HFFc6 (cell line): Measurements from ENCODE around the gene AZU1. TPM values are rescaled to one million over a fixed set of nuclear protein-coding genes. Genes with fewer than 3 reads are reported as not detected.

Experiments
- DNase-seq: peaks from one replicate; pipeline ENCODE4 v3.0.0-alpha.2; 2018
- H3K27ac Mint-ChIP-seq: 2 replicates; pipeline ENCODE4 v1.8.0; 2020; ENCODE audit warnings: mild to moderate bottlenecking, mixed read lengths
- H3K27me3 Mint-ChIP-seq: 2 replicates; pipeline ENCODE4 v1.8.0; 2021; ENCODE audit warnings: mild to moderate bottlenecking, moderate library complexity, mixed read lengths; ENCODE audit not compliant: insufficient read depth
- H3K36me3 Mint-ChIP-seq: 2 replicates; pipeline ENCODE4 v1.8.0; 2021; ENCODE audit warnings: low read depth, mixed read lengths
- H3K4me1 Mint-ChIP-seq: 2 replicates; pipeline ENCODE4 v1.8.0; 2020; ENCODE audit warnings: low read depth, mixed read lengths
- H3K4me3 Mint-ChIP-seq: 2 replicates; pipeline ENCODE4 v1.8.0; 2020; ENCODE audit warnings: mild to moderate bottlenecking, moderate library complexity, mixed read lengths
- H3K9me3 Mint-ChIP-seq: 2 replicates; pipeline ENCODE4 v1.8.0; 2020; ENCODE audit warnings: mild to moderate bottlenecking, mixed read lengths
- total RNA-seq, 6 experiments: library from RNA; stranded (reverse); fragmentation: NEBNext Ultra II Directional; extraction: Animal tissue kit (Norgen Biotek cat#: 25700); gene quantifications; 2 replicates in 1 of 6; 3 replicates in 5 of 6; pipeline ENCODE4 v1.2.3, GENCODE V29; 2021
- TF ChIP-seq, protein P1 (sequence below): fragments of 200-600 bp; sonication (generic); IDR thresholded peaks from 2 replicates; pipeline ENCODE4 v1.5.0; 2021; ENCODE audit warnings: antibody characterized with exemption, mild to moderate bottlenecking

The AZU1 gene
- total RNA-seq, 6 experiments from 2014 or later: not detected

DNA sequence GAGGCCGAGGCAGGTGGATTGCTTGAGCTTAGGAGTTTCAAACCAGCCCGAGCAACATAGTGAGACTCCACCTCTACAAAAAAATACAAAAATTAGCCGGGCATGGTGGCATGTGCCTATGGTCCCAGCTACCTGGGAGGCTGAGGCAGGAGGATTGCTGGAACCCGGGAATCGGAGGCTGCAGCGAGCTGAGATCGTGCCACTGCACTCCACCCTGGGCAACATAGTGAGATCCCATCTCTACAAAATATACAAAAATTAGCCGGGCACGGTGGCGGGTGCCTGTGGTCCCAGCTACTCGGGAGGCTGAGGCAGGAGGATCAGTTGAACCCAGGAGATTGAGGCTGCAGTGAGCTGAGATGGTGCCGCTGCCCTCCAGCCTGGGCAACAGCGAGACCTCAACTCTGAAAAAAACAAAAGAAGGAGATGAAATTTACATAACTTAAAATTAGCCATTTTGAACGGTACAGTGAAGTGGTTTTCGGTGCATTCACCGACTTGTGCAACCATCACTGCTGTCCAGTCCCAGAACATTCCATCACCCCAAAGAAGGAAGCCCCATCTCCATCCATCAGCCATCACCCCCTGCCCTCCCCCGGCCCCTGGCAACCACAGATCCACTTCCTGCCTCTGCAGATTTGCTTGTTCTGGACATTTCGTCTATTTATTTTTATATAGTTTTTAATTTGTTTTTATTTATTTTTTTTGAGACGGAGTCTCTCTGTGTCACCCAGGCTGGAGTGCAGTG is 1.6 kb upstream of the AZU1 start:
- H3K4me1 Mint-ChIP-seq: peaks cover 6% of the 10 kb centered on the region
- TF ChIP-seq, protein P1, sequence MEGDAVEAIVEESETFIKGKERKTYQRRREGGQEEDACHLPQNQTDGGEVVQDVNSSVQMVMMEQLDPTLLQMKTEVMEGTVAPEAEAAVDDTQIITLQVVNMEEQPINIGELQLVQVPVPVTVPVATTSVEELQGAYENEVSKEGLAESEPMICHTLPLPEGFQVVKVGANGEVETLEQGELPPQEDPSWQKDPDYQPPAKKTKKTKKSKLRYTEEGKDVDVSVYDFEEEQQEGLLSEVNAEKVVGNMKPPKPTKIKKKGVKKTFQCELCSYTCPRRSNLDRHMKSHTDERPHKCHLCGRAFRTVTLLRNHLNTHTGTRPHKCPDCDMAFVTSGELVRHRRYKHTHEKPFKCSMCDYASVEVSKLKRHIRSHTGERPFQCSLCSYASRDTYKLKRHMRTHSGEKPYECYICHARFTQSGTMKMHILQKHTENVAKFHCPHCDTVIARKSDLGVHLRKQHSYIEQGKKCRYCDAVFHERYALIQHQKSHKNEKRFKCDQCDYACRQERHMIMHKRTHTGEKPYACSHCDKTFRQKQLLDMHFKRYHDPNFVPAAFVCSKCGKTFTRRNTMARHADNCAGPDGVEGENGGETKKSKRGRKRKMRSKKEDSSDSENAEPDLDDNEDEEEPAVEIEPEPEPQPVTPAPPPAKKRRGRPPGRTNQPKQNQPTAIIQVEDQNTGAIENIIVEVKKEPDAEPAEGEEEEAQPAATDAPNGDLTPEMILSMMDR: no peak
- no peak overlapping the region for H3K27ac Mint-ChIP-seq
- DNase-seq: no peak
- peaks cover 2% of the 10 kb centered on the region for H3K27me3 Mint-ChIP-seq
- H3K9me3 Mint-ChIP-seq: no peaks in the 10 kb centered on the region
- H3K36me3 Mint-ChIP-seq: no peaks in the 10 kb centered on the region
- H3K4me3 Mint-ChIP-seq: no peak overlapping the region

DNA sequence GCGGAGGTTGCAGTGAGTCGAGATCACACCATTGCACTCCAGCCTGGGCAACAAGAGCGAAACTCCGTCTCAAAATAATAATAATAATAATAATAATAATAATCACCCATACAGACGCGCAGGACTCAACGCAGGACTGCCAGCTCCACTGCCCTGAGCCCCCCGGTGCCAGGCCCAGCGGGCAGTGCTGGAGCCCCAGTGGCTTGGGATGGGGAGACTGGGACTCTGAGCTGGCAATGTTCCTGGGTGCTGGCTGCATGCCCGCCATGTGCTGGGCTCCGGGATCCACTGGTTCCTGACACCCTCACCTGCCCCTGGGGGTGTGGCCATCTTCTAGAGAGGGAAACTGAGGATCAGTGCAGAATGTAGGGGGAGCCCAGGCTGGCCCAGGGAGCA is 325 bp upstream of the AZU1 start:
- Mint-ChIP-seq H3K27ac (no peak overlapping the region), H3K4me1 (peaks cover 6% of the 10 kb centered on the region), H3K9me3 (no peaks in the 10 kb centered on the region), H3K36me3 (no peaks in the 10 kb centered on the region), H3K27me3 (peaks cover 2% of the 10 kb centered on the region), H3K4me3 (no peak overlapping the region)
- no peak for DNase-seq
- TF ChIP-seq, protein P1: no peak

DNA sequence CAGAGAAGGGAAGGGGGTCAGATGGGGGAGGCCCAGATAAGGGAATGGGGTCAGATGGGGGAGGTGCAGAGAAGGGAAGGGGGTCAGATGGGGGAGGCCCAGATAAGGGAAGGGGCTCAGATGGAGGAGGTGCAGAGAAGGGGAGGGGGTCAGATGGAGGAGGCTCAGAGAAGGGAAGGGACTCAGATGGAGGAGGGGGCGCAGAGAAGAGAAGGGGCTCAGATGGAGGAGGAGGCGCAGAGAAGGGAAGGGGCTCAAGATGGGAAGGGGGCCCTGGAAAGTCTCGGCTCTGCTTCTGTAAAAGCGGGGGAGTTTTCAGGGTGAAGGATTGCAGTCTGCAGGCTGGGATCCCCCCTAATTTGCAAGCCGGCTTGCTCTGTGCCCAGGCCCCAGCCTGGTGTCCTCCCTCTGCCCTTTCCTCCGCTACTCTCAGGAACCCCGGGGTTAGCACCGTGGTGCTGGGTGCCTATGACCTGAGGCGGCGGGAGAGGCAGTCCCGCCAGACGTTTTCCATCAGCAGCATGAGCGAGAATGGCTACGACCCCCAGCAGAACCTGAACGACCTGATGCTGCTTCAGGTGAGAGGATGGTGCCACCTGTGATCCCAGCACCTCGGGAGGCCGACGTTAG is 1.6 kb downstream of the AZU1 start:
- Mint-ChIP-seq H3K9me3 (no peaks in the 10 kb centered on the region), H3K36me3 (no peaks in the 10 kb centered on the region), H3K27me3 (peaks cover 2% of the 10 kb centered on the region), H3K27ac (no peak overlapping the region), H3K4me1 (peaks cover 2% of the 10 kb centered on the region; the same call in 1 of the 2 replicates), H3K4me3 (no peak overlapping the region)
- DNase-seq: no peak
- TF ChIP-seq, protein P1: no peak

DNA sequence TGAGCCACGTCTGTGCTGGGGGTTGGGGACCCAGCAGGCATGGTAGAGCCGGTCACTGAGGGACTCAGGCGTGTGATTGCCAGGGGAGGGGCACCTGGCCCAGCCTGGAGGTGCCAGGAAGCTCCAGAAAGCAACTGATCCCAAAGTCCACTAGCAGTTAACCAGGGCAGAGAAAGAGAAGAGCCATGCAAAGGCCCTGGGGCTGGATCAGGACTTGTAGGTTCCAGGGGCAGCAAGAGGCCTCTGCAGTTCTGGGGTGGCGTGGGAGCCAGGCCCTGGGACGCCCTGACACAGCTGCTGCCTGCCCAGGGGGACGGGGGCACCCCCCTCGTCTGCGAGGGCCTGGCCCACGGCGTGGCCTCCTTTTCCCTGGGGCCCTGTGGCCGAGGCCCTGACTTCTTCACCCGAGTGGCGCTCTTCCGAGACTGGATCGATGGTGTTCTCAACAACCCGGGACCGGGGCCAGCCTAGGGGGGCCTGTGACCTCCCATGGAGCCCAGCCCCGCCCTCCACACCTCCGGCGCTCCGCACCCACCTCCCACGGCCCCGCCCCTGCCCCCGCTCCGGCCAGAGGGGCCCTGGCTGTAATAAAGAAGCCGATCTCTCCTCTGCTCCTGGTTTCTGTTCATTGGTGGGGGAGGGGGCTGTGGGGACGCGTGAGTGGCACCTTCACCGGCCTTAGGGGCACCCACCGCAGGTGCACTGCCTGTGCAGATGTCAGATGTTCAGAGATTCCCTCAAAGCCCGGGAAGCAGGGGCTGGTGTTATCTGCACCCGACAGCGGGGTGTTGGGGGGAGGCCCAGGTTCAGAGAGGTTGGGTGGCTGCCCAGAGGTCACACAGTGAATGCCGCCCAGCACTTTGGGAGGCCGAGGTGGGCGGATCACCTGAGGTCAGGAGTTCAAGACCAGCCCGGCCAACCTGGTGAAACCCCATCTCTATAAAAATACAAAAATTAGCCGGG is 4.1 kb downstream of the AZU1 start:
- Mint-ChIP-seq H3K36me3 (no peaks in the 10 kb centered on the region), H3K4me1 (peaks cover 4% of the 10 kb centered on the region; the same call in 1 of the 2 replicates), H3K27ac (no peak overlapping the region), H3K4me3 (no peak overlapping the region), H3K9me3 (no peaks in the 10 kb centered on the region), H3K27me3 (peaks cover 8% of the 10 kb centered on the region)
- DNase-seq: no peak
- TF ChIP-seq, protein P1: no peak

DNA sequence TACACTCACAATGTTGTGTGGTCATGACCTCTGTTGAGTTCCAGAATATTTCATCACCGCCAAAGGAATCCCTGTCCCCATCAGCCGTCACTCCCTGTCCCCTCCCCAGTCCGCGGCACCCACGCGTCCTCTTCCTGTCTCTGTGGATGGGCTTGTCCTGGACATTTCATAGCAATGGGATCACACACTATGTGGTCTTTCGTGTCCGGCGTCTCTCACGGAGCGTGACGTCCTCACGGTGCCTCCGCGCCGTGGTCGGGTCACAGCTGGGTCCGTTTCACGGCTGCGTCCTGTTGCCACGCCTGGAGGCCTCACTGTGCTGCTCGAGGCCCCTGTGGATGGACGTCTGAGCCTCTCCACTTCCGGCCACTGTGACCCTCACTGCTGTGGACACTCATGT is 6.6 kb downstream of the AZU1 start:
- H3K9me3 Mint-ChIP-seq: no peaks in the 10 kb centered on the region
- peaks cover 4% of the 10 kb centered on the region; the same call in 1 of the 2 replicates for H3K4me1 Mint-ChIP-seq
- no peak for DNase-seq
- no peaks in the 10 kb centered on the region for H3K36me3 Mint-ChIP-seq
- H3K4me3 Mint-ChIP-seq: no peak overlapping the region
- TF ChIP-seq, protein P1: no peak
- peaks cover 10% of the 10 kb centered on the region for H3K27me3 Mint-ChIP-seq
- H3K27ac Mint-ChIP-seq: no peak overlapping the region
